HG03095 (cell line): Measurements from ENCODE around the gene PTPRD.
"Not testable (repeated sequence)": the region's sequence is repeated elsewhere in the genome, so short reads cannot be mapped to it uniquely, and the experiment has no call there.

Experiments used
- ATAC-seq: cut with Tn5 transposase; IDR thresholded peaks from one replicate; pipeline ENCODE4 v1.9.1; 2021; ENCODE audit warnings: moderate library complexity; ENCODE audit not compliant: unreplicated experiment

PTPRD gene

DNA sequence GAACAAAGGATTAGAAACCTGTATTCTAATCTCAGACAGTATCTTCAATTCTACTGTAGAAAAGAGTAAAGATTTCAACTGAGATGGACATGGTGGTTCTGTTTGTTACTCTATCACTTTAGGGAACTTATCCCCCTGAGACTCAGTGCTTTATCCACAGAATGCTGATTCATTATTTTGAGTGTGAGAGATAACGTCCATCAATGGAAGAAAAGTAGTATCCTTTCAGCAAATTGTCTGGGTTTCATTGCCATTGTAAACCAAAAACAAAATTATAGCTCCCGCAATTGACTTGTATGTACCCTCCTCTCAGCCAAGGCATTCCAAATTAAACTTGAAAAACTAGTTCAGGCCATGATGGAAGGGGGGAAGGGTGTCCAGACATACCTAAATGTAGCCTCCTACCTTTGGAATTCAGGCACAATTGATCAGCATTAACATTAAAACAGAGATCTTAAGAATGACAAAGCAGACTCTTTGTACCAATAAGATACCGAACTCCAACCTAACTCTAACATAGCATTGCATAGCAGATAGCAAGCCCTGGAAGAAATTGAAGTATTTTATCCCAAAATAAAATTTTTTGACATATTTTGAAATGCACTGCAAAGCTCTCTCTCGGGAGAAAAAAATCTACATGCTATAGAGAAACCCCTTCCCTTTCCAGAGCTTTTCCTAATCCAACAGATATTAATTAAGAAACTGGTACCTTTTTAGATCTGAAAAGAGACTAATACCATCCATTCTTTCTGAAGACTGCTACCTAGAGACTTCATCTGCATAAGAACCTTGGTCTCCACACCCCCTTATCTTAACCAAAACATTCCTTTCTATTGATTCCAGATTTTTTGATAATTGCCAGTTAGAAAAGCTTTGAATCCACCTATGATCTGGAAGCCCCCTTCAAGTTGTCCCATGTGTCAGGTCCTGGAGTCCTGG, 1055.7 kb downstream of the PTPRD start:
- no peak for ATAC-seq

DNA sequence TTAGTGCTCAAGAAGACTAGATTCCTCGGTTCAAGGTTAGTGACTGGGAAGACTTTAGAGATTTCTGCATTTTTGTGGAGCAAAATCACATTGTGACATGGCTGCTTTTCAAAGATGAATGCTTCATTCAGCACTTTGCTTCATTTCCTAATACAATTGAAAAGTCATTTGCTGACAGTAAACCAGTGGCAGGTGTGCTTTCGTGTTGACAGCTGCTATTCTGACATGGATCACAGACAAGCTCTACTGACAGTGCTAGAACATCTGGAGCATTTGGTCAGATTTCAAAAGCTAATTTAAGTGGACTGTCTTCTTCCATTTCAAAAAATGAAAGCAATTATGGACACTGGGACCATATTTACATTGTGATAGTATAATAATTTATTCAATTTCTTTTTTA, 1060.1 kb downstream of the PTPRD start:
- ATAC-seq = no peak

DNA sequence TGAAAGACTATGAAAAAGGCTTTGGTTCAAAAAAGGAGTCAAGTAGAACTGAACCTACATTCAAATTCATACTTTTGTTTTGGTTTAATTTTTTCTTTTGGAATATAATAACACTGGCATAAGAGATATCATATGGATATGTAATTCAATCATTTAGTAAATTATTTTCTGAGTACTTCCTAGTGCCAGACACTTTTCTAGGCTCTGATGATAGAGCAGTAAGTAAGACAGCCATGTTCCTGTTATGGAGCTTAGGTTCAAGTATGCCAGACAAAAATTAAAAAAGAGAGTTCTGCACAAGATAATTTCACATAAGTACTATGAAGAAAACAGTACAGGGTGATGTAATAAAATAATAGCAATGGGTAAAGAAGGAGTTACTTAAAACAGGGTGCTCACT, 1074.0 kb downstream of the PTPRD start:
- no peak for ATAC-seq

GRCh38 chr9:9538356-9538755, 1074.4 kb downstream of the PTPRD start:
- no peak for ATAC-seq

DNA sequence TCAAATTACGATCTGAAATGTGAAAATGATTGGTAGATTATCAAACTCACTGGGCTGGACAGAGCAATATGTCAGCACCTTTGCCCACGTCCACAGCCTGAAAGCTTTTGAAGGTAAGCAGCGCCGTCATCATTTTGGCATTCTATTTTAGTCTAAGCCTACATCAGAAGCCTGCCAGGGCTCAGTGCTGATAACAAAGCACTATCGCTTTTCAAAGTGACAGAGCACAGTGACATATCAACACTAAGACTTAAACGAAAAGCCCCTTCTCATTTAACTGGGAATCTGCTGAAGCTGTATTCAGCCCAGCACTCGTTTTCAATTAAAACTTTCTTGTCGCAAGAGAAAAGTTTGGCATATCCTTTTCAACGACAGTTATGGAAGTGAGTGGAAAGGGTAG, 1076.3 kb downstream of the PTPRD start:
- no peak for ATAC-seq

GRCh38 chr9:9523476-9524139, 1089.2 kb downstream of the PTPRD start:
- ATAC-seq = no peak

DNA sequence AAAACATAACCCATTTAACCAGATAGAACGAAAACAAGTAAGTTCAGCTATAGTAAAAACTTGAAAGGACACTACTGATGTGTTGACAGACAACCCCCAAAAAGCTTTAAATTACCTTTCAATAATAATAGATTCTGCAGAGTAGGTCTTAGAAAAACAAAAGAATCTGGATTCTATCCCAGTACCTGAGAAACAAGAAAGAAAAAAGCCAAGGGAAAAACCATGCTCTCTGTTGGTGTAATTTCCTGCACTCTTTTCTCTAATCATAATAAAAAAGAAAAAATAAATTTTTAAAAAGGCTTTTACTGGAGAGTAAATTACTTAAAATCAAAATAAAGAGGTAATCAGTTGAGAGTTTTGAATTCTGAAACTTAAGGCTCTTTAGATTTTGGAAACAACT, 1090.4 kb downstream of the PTPRD start:
- ATAC-seq = no peak

DNA sequence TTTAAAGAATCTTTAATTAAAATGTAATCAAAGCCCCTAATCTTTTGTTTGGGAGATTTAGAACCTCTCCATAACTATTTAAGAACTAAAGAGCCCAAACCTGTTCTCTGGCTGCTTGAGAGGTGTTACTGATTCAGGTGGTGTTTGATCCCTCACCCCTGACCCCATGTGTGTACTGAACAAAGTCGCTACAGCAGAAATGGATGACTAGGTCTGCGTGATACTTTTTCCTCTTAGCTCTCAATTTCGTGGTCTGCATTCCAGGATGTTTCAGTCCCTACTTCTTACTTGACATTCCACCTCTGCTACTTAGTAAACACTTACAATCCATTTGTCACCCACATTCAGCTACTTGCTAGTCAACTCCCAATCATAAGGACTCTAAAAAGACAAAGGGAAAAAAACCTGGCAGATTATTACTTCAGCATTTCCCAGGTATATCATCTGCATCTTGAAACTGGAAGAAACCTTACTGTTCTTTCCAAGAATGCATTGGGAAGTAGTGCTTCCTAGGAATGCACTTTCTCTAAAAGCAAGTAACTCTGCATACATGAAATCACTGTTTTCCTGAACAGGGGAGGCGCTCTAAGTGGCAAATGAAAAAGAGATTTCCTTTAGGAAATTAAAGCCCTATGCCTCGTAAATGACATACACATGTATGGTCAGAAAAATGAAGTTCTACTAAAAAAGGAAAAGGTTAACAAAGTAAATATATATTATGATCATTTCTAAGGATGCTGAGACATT, 1091.6 kb downstream of the PTPRD start:
- ATAC-seq = no peak

DNA sequence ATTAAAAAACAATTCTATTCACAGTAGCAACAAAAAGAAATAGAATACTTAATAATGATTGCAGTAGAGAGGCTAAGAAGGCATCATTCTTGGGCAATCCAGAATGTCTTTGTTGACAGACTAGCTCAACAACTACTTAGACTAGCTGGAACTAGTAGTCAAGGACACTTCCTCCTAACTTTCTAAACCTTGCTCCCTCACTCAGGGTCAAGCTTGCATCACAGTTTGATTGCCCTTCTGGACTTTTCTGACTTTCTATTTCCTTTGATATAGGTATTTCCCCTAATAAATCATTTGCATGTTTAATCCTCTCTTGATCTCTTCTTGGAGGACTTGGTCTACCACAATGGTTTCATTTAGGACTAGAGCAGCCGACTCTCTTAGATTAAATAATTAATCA, 1107.9 kb downstream of the PTPRD start:
- ATAC-seq = no peak

- no peak for ATAC-seq
Measured at GRCh38 chr9:9499546-9499945, 1113.3 kb downstream of the PTPRD start.

DNA sequence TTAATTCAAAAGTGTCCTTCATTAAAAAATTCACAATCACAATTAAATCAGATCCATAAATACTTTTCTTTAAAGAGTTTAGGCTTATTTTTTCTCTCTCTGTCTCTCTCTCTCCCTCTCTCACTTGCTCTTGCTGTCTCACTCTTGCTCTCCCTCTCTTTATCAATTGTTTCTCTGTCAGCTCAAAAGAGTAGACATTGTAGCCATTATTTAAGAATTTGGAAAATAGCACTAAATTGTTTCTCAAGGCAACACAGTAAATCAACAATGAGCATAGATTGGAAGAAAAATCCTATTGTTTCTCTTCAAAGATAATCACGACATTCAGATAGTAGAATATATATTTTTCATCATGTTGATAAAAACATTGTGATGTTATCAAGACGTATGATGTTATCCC, 1114.0 kb downstream of the PTPRD start:
- no peak for ATAC-seq

- ATAC-seq = no peak
Measured at GRCh38 chr9:9498128-9498527, 1114.7 kb downstream of the PTPRD start.

GRCh38 chr9:9494336-9494735, 1118.5 kb downstream of the PTPRD start:
- ATAC-seq = no peak

GRCh38 chr9:9492506-9492905, 1120.3 kb downstream of the PTPRD start:
- ATAC-seq = no peak

- ATAC-seq = no peak
Measured at GRCh38 chr9:9489183-9489582, 1123.6 kb downstream of the PTPRD start.

- no peak for ATAC-seq
Measured at GRCh38 chr9:9483175-9483574, 1129.6 kb downstream of the PTPRD start.

DNA sequence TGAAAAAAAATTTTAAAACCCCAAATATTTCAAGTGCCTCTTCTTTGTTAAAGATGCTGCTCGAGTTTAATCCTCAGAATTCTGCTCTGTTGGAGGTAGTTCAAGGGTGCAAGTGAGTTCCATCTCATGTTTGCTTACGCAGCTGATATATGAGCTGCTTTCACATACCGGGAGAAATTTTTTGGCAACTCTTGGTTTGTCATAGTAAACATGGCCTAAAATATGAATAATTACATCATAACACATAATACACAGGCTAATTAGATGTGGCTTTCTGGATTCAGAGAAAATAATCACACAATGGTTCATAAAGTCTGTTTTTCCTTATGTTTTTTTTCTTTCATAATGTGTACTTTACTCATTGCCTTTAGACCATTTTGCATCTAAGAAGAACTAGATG, 1134.1 kb downstream of the PTPRD start:
- no peak for ATAC-seq

GRCh38 chr9:9469271-9469670, 1143.5 kb downstream of the PTPRD start:
- no peak for ATAC-seq

GRCh38 chr9:9441874-9442273, 1170.9 kb downstream of the PTPRD start:
- ATAC-seq = not testable (repeated sequence)

GRCh38 chr9:9437641-9438040, 1175.2 kb downstream of the PTPRD start:
- ATAC-seq = no peak

- not testable (repeated sequence) for ATAC-seq
Measured at GRCh38 chr9:9426454-9426853, 1186.3 kb downstream of the PTPRD start.

DNA sequence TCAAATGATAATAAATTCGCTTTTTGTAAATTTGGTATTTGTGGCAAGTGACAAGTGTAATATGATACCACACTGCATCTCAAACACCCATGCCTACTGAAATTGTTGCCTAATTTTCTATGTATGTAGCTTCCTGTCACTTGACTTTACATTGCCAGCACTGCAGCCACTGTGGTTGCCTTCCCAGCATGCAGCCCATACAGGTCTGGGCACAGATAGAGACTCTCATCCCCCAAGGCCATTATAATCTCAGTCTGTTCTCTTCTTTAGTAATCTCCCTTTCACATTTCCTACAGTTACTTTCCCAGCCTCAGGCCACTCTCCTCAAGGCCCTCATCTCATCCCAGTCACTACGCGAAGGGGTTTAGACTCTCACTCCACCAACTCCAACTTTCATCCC, 1200.6 kb downstream of the PTPRD start:
- ATAC-seq = no peak
